GM23338 (cell line): ENCODE measurements around the gene SLC7A4. TPM values are rescaled to one million over a fixed set of nuclear protein-coding genes. Genes with fewer than 3 reads are reported as not detected.

Experiments used
- ATAC-seq: fragments of 200-7000 bp; cut with Tn5 transposase; 3 replicates; pipeline ENCODE4 v1.9.1; 2020
- DNase-seq: peaks from one replicate; pipeline ENCODE4 v3.0.0-alpha.2; 2015; ENCODE audit warnings: low spot score
- H2AFZ ChIP-seq: fragments of 200-600 bp; sonication (generic); 2 replicates; pipeline ENCODE4 v1.8.0; 2016; ENCODE audit warnings: antibody characterized with exemption, mild to moderate bottlenecking, moderate library complexity
- H3F3A ChIP-seq: fragments of 200-600 bp; sonication (generic); replicated peaks from 2 replicates; pipeline ENCODE4 v1.8.0; 2017; ENCODE audit warnings: antibody characterized with exemption, mixed run types, low read depth
- H3K27ac ChIP-seq: fragments of 200-600 bp; sonication (generic); 2 replicates; pipeline ENCODE4 v1.6.1; 2016; ENCODE audit warnings: low read depth
- H3K27me3 ChIP-seq: fragments of 200-600 bp; sonication (generic); 2 replicates; pipeline ENCODE4 v1.8.0; 2016; ENCODE audit warnings: mild to moderate bottlenecking, mixed run types, moderate library complexity; ENCODE audit not compliant: insufficient read depth
- H3K36me3 ChIP-seq: fragments of 200-600 bp; sonication (generic); 2 replicates; pipeline ENCODE4 v1.8.0; 2016; ENCODE audit warnings: mild to moderate bottlenecking; ENCODE audit not compliant: insufficient read depth
- H3K4me1 ChIP-seq: fragments of 200-600 bp; sonication (generic); 2 replicates; pipeline ENCODE4 v1.8.0; 2016; ENCODE audit warnings: mild to moderate bottlenecking, moderate library complexity; ENCODE audit not compliant: insufficient read depth
- H3K4me2 ChIP-seq: fragments of 200-600 bp; sonication (generic); 2 replicates; pipeline ENCODE4 v1.7.1; 2017; ENCODE audit warnings: mixed run types
- H3K4me3 ChIP-seq: fragments of 200-600 bp; sonication (generic); 2 replicates; pipeline ENCODE4 v1.6.1; 2016; ENCODE audit warnings: mixed run types
- H3K79me2 ChIP-seq: fragments of 200-600 bp; sonication (generic); replicated peaks from 2 replicates; pipeline ENCODE4 v1.8.0; 2017; ENCODE audit warnings: mild to moderate bottlenecking; ENCODE audit not compliant: insufficient read depth
- H3K9me2 ChIP-seq: fragments of 200-600 bp; sonication (generic); 2 replicates; pipeline ENCODE4 v1.8.0; 2017; ENCODE audit not compliant: insufficient read depth
- H4K20me1 ChIP-seq: fragments of 200-600 bp; sonication (generic); replicated peaks from 2 replicates; pipeline ENCODE4 v1.8.0; 2017; ENCODE audit warnings: mild to moderate bottlenecking; ENCODE audit not compliant: insufficient read depth
- H3K27ac Mint-ChIP-seq: 2 replicates; pipeline ENCODE4 v1.8.0; 2020; ENCODE audit warnings: inconsistent platforms, mild to moderate bottlenecking, moderate library complexity, mixed read lengths
- H3K27me3 Mint-ChIP-seq: 3 replicates; pipeline ENCODE4 v1.8.0; 2022; ENCODE audit warnings: low read depth, mild to moderate bottlenecking, moderate library complexity, mixed read lengths, inconsistent platforms; ENCODE audit not compliant: insufficient read depth, poor library complexity
- H3K36me3 Mint-ChIP-seq: 3 replicates; pipeline ENCODE4 v1.8.0; 2021; ENCODE audit warnings: low read depth, mild to moderate bottlenecking, inconsistent platforms, moderate library complexity, mixed read lengths
- H3K4me1 Mint-ChIP-seq: 3 replicates; pipeline ENCODE4 v1.8.0; 2020; ENCODE audit warnings: mild to moderate bottlenecking, inconsistent platforms, mixed read lengths
- H3K4me3 Mint-ChIP-seq: 3 replicates; pipeline ENCODE4 v1.8.0; 2021; ENCODE audit warnings: moderate library complexity, mild to moderate bottlenecking, inconsistent platforms, mixed read lengths
- H3K9me3 Mint-ChIP-seq: 3 replicates; pipeline ENCODE4 v1.8.0; 2020; ENCODE audit warnings: moderate library complexity, mild to moderate bottlenecking, inconsistent platforms, mixed read lengths
- CREB1 ChIP-seq: fragments of 250-450 bp; sonication (Bioruptor Pico); IDR thresholded peaks from 2 replicates; pipeline ENCODE4 v1.5.0; 2020; ENCODE audit warnings: low read depth, mild to moderate bottlenecking, moderate library complexity
- EZH2phosphoT487 ChIP-seq: fragments of 200-600 bp; sonication (generic); IDR thresholded peaks from one replicate; pipeline ENCODE4 v1.8.1; 2018; ENCODE audit warnings: antibody characterized with exemption; ENCODE audit not compliant: unreplicated experiment
- JUNB ChIP-seq: IDR thresholded peaks from one replicate; pipeline ENCODE4 v1.6.1; 2016; ENCODE audit warnings: antibody characterized with exemption; ENCODE audit not compliant: unreplicated experiment
- NANOG ChIP-seq: IDR thresholded peaks from 2 replicates; pipeline ENCODE4 v1.6.1; 2016; ENCODE audit warnings: antibody characterized with exemption, borderline replicate concordance
- POLR2AphosphoS5 ChIP-seq: IDR thresholded peaks from 2 replicates; pipeline ENCODE4 v1.6.1; 2016; ENCODE audit warnings: antibody characterized with exemption, low read depth
- STAT1 ChIP-seq: IDR thresholded peaks from one replicate; pipeline ENCODE4 v1.6.1; 2016; ENCODE audit warnings: antibody characterized with exemption; ENCODE audit not compliant: unreplicated experiment
- ZNF114 ChIP-seq: fragments of 250-450 bp; sonication (Bioruptor Pico); IDR thresholded peaks from 2 replicates; pipeline ENCODE4 v1.5.0; 2020; ENCODE audit warnings: mild to moderate bottlenecking, moderate library complexity
- polyA plus RNA-seq: library from polyadenylated mRNA; unstranded; fragments of >200 nt; fragmentation: Nextera tagmentation; extraction: Ambion mirVana; gene quantifications from 2 replicates; pipeline ENCODE4 v1.2.1, GENCODE V29; 2016
- total RNA-seq: library from RNA; depleted of rRNA; stranded (reverse); fragments of >200 nt; shearing (Covaris generic); gene quantifications from 2 replicates; pipeline ENCODE4 v1.2.3, GENCODE V29; 2014
- TF ChIP-seq, protein P1 (sequence below): IDR thresholded peaks from one replicate; pipeline ENCODE4 v1.6.1; 2018; ENCODE audit warnings: antibody characterized with exemption; ENCODE audit not compliant: unreplicated experiment
- TF ChIP-seq, protein P2 (sequence below), 2 experiments: fragments of 200-600 bp in 1 of 2; sonication (generic) in 1 of 2; conservative IDR thresholded peaks; 2 replicates each; pipeline versions ENCODE4 v1.5.1 to v1.6.1; 2016 to 2017; ENCODE audit warnings: antibody characterized with exemption in 2 of 2, low read depth in 2 of 2, mild to moderate bottlenecking in 2 of 2, moderate library complexity in 1 of 2
- TF ChIP-seq, protein P3 (sequence below): fragments of 250-450 bp; sonication (Bioruptor Pico); IDR thresholded peaks from 2 replicates; pipeline ENCODE4 v1.5.0; 2020; ENCODE audit warnings: mild to moderate bottlenecking, moderate library complexity

SLC7A4 gene
- total and polyA plus RNA-seq, 2 experiments from 2014 or later: 0.07 to 0.44 TPM

DNA sequence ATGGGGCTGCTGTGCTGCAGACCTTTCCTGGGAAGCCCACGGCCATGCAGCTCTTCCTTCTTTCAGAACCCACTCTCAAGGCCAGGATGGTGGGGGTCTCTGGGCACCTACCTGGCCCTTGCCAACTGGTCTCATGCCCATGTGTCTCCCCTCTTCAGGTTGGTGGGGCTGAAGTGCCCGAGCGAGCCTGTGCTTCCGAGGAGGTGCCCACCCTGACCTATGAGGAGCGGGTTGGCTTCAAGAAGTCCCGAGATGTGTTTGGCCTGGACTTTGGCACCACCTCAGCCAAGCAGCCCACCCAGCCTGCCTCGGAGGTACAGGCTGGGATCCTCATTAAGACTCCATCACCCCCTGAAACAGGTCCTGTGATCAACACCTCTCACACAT lies 40.3 kb downstream of the SLC7A4 start:
- Histone ChIP-seq H3K27me3 (no peaks in the 10 kb centered on the region), H2AFZ (no peak overlapping the region), H3K79me2 (no peaks in the 10 kb centered on the region), H3K4me1 (no peaks in the 10 kb centered on the region), H3K36me3 (no peaks in the 10 kb centered on the region), H4K20me1 (no peaks in the 10 kb centered on the region), H3K9me2 (no peaks in the 10 kb centered on the region), H3K27ac (no peak overlapping the region), H3K4me2 (no peak overlapping the region), H3F3A (no peaks in the 10 kb centered on the region), H3K4me3 (no peak overlapping the region)
- H3K4me1 Mint-ChIP-seq: no peaks in the 10 kb centered on the region; the same call in 2 of the 3 replicates
- no peak overlapping the region for H3K4me3 Mint-ChIP-seq
- DNase-seq (no peak), ATAC-seq (no peak)
- H3K27me3 Mint-ChIP-seq: peaks cover 6% of the 10 kb centered on the region
- no peak overlapping the region for H3K27ac Mint-ChIP-seq
- TF ChIP-seq ZNF114 (CRISPR knock-in tag): no peak
- TF ChIP-seq, protein P1, sequence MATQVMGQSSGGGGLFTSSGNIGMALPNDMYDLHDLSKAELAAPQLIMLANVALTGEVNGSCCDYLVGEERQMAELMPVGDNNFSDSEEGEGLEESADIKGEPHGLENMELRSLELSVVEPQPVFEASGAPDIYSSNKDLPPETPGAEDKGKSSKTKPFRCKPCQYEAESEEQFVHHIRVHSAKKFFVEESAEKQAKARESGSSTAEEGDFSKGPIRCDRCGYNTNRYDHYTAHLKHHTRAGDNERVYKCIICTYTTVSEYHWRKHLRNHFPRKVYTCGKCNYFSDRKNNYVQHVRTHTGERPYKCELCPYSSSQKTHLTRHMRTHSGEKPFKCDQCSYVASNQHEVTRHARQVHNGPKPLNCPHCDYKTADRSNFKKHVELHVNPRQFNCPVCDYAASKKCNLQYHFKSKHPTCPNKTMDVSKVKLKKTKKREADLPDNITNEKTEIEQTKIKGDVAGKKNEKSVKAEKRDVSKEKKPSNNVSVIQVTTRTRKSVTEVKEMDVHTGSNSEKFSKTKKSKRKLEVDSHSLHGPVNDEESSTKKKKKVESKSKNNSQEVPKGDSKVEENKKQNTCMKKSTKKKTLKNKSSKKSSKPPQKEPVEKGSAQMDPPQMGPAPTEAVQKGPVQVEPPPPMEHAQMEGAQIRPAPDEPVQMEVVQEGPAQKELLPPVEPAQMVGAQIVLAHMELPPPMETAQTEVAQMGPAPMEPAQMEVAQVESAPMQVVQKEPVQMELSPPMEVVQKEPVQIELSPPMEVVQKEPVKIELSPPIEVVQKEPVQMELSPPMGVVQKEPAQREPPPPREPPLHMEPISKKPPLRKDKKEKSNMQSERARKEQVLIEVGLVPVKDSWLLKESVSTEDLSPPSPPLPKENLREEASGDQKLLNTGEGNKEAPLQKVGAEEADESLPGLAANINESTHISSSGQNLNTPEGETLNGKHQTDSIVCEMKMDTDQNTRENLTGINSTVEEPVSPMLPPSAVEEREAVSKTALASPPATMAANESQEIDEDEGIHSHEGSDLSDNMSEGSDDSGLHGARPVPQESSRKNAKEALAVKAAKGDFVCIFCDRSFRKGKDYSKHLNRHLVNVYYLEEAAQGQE: no peak
- no peak for TF ChIP-seq EZH2phosphoT487
- no peak for TF ChIP-seq NANOG
- no peak for TF ChIP-seq CREB1
- TF ChIP-seq POLR2AphosphoS5: no peak
- no peak for TF ChIP-seq STAT1
- TF ChIP-seq, protein P2, sequence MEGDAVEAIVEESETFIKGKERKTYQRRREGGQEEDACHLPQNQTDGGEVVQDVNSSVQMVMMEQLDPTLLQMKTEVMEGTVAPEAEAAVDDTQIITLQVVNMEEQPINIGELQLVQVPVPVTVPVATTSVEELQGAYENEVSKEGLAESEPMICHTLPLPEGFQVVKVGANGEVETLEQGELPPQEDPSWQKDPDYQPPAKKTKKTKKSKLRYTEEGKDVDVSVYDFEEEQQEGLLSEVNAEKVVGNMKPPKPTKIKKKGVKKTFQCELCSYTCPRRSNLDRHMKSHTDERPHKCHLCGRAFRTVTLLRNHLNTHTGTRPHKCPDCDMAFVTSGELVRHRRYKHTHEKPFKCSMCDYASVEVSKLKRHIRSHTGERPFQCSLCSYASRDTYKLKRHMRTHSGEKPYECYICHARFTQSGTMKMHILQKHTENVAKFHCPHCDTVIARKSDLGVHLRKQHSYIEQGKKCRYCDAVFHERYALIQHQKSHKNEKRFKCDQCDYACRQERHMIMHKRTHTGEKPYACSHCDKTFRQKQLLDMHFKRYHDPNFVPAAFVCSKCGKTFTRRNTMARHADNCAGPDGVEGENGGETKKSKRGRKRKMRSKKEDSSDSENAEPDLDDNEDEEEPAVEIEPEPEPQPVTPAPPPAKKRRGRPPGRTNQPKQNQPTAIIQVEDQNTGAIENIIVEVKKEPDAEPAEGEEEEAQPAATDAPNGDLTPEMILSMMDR (conservative IDR thresholded peaks at IDR 0.05; ENCODE audit: low read depth in 2 of 2): no peak
- TF ChIP-seq, protein P3, sequence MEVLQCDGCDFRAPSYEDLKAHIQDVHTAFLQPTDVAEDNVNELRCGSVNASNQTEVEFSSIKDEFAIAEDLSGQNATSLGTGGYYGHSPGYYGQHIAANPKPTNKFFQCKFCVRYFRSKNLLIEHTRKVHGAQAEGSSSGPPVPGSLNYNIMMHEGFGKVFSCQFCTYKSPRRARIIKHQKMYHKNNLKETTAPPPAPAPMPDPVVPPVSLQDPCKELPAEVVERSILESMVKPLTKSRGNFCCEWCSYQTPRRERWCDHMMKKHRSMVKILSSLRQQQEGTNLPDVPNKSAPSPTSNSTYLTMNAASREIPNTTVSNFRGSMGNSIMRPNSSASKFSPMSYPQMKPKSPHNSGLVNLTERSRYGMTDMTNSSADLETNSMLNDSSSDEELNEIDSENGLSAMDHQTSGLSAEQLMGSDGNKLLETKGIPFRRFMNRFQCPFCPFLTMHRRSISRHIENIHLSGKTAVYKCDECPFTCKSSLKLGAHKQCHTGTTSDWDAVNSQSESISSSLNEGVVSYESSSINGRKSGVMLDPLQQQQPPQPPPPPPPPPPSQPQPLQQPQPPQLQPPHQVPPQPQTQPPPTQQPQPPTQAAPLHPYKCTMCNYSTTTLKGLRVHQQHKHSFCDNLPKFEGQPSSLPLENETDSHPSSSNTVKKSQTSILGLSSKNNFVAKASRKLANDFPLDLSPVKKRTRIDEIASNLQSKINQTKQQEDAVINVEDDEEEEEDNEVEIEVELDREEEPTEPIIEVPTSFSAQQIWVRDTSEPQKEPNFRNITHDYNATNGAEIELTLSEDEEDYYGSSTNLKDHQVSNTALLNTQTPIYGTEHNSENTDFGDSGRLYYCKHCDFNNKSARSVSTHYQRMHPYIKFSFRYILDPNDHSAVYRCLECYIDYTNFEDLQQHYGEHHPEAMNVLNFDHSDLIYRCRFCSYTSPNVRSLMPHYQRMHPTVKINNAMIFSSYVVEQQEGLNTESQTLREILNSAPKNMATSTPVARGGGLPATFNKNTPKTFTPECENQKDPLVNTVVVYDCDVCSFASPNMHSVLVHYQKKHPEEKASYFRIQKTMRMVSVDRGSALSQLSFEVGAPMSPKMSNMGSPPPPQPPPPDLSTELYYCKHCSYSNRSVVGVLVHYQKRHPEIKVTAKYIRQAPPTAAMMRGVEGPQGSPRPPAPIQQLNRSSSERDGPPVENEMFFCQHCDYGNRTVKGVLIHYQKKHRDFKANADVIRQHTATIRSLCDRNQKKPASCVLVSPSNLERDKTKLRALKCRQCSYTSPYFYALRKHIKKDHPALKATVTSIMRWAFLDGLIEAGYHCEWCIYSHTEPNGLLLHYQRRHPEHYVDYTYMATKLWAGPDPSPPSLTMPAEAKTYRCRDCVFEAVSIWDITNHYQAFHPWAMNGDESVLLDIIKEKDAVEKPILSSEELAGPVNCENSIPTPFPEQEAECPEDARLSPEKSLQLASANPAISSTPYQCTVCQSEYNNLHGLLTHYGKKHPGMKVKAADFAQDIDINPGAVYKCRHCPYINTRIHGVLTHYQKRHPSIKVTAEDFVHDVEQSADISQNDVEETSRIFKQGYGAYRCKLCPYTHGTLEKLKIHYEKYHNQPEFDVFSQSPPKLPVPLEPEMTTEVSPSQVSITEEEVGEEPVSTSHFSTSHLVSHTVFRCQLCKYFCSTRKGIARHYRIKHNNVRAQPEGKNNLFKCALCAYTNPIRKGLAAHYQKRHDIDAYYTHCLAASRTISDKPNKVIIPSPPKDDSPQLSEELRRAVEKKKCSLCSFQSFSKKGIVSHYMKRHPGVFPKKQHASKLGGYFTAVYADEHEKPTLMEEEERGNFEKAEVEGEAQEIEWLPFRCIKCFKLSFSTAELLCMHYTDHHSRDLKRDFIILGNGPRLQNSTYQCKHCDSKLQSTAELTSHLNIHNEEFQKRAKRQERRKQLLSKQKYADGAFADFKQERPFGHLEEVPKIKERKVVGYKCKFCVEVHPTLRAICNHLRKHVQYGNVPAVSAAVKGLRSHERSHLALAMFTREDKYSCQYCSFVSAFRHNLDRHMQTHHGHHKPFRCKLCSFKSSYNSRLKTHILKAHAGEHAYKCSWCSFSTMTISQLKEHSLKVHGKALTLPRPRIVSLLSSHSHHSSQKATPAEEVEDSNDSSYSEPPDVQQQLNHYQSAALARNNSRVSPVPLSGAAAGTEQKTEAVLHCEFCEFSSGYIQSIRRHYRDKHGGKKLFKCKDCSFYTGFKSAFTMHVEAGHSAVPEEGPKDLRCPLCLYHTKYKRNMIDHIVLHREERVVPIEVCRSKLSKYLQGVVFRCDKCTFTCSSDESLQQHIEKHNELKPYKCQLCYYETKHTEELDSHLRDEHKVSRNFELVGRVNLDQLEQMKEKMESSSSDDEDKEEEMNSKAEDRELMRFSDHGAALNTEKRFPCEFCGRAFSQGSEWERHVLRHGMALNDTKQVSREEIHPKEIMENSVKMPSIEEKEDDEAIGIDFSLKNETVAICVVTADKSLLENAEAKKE: no peak
- TF ChIP-seq JUNB: no peak
- H3K36me3 Mint-ChIP-seq: peaks cover 11% of the 10 kb centered on the region; the same call in 2 of the 3 replicates
- H3K9me3 Mint-ChIP-seq: no peaks in the 10 kb centered on the region
